MM.1S (cell line): ENCODE results near the gene CCR3.

Experiments
- EZH2 ChIP-seq: fragments of 300-600 bp; sonication (generic); optimal IDR thresholded peaks from 2 replicates; pipeline ENCODE3; 2017; ENCODE audit warnings: low read depth, mild to moderate bottlenecking, antibody characterized with exemption, low read length, mixed read lengths
- EZH2phosphoT487 ChIP-seq: fragments of 300-600 bp; sonication (generic); IDR thresholded peaks from 2 replicates; pipeline ENCODE4 v1.6.1; 2018; ENCODE audit warnings: antibody characterized with exemption, low read length
- TF ChIP-seq, protein P1 (sequence below): fragments of 300-600 bp; sonication (generic); IDR thresholded peaks from 2 replicates; pipeline ENCODE4 v1.5.1; 2016; ENCODE audit warnings: antibody characterized with exemption, low read length, mixed read lengths

DNA sequence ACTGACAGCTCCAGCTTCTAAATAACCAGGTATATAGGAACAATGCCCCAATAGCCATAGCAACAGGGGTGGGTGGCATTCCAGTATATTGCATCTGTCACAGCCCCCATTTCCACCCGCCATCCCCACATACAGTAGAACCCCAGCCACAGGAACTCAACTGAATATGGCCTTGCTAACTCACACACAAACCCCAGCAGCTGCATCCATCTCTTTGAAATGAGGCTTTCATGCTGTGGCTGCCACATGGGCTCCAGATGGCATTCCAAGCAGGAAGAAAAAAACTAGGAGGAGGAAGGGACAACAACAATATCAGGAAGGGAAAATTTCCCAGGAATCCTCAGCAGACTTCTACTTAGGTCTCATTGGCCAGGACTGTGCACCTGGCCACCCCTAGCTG lies 54.6 kb downstream of the CCR3 start:
- TF ChIP-seq, protein P1, sequence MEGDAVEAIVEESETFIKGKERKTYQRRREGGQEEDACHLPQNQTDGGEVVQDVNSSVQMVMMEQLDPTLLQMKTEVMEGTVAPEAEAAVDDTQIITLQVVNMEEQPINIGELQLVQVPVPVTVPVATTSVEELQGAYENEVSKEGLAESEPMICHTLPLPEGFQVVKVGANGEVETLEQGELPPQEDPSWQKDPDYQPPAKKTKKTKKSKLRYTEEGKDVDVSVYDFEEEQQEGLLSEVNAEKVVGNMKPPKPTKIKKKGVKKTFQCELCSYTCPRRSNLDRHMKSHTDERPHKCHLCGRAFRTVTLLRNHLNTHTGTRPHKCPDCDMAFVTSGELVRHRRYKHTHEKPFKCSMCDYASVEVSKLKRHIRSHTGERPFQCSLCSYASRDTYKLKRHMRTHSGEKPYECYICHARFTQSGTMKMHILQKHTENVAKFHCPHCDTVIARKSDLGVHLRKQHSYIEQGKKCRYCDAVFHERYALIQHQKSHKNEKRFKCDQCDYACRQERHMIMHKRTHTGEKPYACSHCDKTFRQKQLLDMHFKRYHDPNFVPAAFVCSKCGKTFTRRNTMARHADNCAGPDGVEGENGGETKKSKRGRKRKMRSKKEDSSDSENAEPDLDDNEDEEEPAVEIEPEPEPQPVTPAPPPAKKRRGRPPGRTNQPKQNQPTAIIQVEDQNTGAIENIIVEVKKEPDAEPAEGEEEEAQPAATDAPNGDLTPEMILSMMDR, result no peak
- TF ChIP-seq EZH2 (no peak), EZH2phosphoT487 (no peak)
